Measurements from ENCODE around the gene CCDC181.

CCDC181 gene

DNA sequence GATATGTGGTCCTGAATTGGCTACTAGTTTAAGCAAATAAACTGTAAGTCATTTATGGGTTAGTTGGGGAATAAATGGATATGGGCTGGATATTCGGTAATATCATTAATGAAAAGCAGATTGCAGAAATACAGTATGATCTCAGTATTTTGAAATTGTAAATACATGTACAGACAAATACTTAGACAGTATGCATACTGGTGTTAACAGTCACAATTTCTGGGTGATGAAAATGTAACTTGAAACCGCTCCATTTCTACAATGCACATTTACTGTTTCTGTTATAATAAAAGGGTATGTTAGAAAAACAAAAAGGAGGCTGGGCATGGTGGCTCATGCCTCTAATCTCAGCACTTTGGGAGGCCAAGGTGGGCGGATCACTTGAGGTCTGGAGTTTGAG is 31.3 kb downstream of the CCDC181 start:
- DNase-seq (ENCODE audit: low spot score), result no peak

DNA sequence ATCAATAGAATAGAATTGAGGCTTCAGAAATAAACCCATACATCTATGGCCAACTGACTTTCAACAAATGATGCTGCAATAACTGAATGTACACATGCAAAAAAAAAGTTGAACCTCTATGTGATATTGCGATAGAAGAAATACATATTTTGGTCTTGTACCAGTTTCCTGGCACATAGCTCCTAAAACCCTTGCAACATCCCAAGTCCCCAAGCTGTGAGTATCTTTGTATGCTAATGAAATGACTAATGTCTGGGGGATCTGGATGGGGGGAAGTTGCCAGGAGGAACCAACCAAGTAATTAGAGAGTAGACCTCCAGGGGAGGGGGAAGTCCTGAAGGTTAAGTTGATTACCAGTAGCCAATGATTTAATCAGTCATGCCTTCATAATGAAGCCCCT is 34.9 kb downstream of the CCDC181 start:
- DNase-seq (ENCODE audit: low spot score), result no peak

DNA sequence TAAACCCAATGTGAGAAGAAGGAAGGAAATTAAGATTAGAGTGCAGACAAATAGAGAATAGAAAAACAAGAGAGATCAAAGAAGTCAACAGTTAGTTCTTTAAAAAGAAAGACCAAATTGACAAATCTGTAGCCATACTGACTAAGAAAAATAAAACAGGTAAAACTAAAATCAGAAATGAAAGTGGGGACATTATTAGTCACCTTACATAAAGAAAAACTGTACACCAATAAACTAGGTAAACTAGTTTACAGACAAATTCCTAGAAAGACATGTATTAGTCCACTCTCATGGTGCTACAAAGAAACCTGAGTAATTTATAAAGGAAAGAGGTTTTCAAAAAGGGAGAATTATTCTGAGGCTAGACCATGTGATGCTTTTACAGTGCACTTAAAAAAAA is 37.0 kb downstream of the CCDC181 start:
- no peak for DNase-seq (ENCODE audit: low spot score)

DNA sequence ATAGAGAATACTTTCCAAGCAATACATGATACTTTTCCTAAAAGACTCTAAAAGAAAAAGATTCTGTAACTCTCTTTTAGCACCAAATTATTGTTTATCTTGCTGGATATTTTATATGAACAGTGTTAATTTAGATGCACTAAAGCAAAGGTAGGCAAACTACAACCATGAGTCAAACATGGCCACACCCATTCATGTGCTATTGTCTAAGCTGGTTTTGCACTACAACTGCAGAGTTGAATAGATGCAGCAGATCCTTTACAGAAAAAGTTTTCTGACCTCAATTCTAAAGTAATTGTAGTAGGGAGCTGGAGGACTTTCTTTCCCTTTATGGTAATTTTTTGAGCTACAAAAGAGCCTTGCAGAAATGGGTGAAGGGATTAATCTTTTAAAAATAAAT is 39.9 kb downstream of the CCDC181 start:
- DNase-seq (ENCODE audit: low spot score), result no peak

DNA sequence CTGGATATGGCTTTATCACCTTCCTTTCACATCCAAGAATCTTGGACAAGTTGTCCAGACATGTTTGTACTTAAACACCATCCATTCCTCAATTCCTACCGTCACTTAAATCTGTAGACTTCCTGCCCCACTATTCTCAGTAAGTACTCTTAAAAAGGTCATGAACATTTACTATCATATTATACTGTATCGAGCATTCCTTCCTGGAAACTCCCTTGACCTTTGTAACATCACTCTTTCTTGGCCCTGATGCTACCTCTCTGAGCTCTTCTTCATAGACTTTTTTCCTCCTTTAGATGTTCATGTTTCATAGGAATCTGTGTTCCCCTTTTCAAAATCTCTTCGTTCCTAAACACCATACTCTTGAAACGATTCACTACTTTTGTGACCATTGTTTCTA is 43.8 kb downstream of the CCDC181 start:
- DNase-seq (ENCODE audit: low spot score), result no peak

DNA sequence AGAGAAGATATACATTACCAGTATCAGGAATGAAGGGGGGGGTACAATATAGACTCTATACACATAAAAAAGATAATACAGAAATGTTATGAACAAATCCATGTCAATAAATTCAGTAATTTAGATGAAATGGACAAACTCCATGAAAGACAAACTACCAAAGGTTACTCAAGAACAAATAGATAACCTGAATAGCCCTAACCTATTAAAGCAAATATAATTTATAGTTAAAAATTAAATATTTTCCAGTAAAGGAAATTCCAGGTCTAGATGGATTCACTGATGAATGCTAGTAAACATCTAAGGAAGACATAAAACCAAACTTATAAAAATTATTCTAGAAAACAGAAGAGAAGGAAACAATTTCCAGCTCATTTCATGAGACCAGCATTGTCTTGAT is 46.1 kb downstream of the CCDC181 start:
- no peak for DNase-seq (ENCODE audit: low spot score)

DNA sequence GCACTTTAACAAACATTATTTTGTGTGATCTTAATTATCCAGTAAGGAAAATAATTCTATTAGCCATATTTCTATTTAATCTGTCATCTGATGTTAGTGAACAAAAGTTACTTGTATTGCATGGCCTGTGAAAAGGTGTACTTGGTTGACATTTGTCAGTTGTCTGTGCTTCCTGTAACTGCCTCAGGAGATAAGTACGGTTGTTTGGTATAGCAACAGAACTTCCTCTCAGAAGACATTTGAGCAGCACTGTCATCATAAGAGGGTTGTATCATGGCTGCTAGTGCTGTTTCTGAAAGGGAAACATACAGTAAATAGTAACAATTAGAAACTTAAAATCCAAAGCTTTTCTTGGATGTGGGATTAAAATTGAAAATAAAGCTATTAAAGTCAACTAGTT is 55.9 kb downstream of the CCDC181 start:
- peak; percentile 8 for DNase-seq (ENCODE audit: low spot score)

DNA sequence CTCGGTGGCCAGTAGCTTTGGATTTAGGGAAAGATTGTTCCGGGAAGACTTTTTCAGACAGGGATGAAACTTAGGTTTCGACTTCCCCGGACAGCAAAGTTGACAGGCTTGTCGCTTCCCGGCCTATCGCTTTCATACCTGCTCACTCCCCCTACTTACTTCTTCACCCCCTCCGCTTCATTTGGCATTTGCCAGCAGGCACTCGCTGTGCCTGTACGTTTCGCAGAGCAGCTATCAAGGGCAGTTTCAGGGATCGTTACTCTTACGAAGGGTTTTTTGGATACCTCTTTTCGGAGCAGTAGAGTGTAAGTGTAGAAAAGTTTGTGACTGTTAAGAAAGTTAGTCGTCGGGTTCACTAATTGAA is 58.9 kb downstream of the CCDC181 start:
- peak; percentile 3 for DNase-seq (ENCODE audit: low spot score)

DNA sequence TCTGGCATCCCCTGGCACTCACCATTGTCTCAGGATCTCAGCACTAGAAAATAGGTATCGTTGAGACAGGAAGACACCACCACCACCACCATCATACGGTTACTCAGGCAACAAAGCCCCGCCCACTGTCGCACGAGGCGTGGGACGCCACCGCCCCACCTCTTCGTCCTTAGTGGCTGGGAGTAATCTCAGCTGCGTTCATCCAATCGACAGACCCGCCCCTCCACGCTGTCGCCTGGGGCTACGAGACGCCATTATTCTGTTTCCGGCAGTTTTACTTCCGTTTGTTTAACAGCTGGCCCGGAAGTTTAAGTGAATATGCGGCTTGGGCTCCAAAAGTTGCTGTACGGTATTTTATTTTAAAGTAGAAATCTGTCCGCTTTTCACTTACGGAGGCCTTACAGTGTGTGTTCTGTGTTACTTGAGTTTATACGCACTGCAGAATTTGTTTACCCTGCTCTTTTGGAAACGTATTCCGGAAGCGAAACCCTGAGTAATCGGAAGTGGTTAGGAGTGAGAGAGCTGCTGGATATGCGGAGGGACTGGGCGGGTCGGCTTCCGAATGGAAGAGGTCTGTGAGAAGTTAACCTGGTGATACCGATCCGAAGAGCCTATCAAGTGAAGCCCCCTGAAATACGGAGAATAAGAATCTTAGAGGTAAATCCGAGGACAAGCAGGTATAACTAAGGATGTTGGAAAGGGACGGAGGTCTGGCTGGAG is 59.4 kb downstream of the CCDC181 start, which contains the start of the genes BLZF1 and NME7:
TSS of gene BLZF1 (plus strand) at position 510 of the 720 bp plus-strand sequence. CDS start 1,328 bp downstream, outside the sequence.
TSS of gene NME7 (minus strand) at position 112 of the 720 bp plus-strand sequence. CDS start at position 25, 87 bp downstream.
- peak; percentile 97 for DNase-seq (ENCODE audit: low spot score)

DNA sequence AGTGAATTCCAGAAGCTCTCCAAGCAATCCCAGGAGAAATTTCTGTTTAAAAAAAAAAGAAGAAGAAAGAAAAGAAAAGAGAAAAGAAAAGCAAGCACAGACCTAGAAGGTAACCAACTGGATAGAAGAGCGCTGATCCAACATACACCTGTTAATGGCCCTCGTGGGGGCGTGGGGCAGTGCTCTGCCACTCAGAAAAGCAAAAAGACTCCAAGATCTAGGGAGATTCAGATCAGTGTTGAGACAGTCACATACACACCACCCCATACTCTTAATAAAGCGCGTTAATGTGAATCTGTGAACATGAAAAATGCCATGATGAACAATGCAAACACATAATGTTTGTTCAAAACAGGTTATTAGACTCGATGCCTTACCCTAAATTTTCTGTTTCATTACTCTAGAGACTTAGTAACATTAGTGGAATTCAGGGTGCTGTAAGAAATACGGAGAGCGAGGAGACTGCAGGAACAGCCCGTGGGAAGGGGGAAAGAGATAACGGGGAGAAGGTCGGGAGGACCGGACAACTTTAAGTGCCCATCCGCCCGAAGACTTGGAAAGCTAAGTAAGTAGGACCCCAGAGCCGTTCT is 60.1 kb downstream of the CCDC181 start:
- no peak for DNase-seq (ENCODE audit: low spot score)

DNA sequence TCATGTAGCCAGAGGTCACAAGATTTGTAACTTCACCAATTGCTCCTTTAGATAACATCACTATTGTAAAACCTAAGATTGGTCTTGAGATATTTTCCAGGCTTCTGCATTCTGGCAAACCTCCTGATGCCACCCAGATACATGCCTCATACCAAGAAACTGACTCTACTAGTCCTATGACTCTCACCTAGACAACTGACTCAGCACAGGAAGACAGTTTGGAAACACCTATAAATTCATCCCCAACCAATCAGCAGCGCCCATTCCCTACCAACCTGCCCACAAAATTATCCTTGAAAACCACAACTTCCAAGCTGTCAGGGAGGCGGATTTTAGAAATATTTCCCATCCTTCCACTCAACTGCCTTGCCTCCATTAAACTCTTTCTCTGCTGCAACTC is 62.3 kb downstream of the CCDC181 start:
- DNase-seq (ENCODE audit: low spot score), result no peak

DNA sequence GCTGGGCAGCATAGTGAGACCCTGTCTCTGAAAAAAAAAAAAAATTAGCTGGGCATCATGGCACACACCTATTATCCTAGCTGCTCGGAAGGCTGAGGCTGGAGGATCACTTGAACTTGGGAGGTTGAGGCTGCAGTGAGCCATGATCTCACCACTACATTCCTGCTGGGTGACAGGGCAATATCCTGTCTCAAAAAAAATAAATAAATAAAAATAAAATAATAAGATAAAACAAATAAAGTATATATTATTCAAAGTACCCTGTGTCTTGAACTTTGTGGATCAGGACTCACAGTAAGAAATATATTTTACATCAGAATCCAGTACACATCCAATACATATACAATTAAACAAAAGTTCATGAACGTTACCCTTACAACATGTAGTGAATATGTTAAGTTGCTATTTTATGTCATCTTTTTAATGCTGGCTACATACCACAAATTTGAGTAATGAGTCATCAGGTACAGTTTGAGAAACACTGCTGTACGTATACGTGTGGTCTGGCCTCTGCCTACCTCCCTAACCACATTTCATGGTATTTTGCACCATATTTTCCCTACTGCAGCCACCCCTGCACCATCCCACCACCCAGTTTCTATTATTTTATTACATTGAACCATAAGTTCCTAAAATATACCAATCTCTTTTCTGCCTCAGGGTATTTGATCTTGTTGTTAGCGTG is 64.1 kb downstream of the CCDC181 start:
- DNase-seq (ENCODE audit: low spot score), result peak; percentile 3

DNA sequence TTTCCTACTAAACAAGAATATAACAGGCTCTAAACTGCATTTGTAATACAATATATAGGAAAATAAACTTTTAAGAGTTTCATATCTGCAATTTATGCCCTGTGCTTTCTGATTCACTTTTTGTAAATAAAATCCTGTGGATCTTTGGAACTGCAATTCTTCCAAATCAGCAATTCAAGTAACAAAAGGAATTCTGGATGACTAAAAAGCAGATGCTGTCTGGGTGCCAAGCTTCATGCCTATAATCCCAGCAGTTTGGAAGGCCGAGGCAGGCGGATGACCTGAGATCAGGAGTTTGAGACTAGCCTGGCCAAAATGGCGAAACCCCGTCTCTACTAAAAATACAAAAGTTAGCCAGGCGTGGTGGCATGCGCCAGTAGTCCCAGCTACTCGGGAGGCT is 66.0 kb downstream of the CCDC181 start:
- DNase-seq (ENCODE audit: low spot score), result no peak

DNA sequence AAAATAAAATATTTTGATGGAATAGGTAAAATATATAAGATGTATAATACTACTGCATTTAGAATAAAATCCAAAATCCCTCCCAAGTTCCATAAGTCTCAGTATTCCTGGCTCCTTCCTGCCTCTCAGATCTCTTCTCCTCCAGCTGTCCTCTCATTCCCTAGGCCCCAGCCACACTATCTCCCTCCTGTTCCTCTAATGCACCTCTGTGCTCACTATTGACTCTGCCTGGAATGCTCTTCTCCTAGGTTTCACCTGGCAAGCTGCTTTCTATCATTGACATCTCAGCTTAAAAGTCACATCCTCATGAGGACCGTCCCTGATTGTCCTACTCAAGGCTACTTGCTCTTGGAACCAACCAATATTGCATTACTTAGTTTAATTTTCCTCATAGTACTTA is 66.9 kb downstream of the CCDC181 start:
- no peak for DNase-seq (ENCODE audit: low spot score)

DNA sequence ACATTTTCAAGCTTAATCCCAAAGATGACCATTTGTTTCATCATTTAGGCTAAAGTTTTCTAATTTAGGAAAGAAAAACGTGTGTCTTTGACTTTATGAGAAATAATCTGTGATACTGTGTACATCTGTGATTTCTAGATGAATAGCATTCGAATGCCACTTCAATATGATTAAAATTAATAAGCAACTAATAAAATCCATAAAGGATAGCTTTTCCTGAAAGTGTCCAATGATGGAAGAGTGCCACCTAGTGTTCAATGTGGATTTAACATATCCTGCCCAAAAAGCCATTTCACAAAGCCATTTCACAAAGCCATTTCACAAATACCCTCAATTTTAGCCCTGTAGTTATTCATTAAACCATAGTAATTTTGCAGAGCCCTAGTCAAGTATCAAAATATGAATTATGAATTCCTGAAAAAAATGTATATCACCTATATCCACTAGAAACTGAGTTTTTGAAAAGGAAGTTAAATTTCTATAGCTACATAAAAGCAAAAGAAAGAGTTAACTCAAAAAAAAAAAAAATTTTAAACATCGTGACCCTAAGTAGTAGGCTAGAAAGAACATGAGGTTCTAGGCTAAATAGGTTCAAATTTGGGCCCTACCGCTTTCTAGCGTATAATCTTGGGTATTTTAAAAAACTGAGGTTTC is 78.8 kb downstream of the CCDC181 start:
- DNase-seq (ENCODE audit: low spot score), result peak; percentile 57

DNA sequence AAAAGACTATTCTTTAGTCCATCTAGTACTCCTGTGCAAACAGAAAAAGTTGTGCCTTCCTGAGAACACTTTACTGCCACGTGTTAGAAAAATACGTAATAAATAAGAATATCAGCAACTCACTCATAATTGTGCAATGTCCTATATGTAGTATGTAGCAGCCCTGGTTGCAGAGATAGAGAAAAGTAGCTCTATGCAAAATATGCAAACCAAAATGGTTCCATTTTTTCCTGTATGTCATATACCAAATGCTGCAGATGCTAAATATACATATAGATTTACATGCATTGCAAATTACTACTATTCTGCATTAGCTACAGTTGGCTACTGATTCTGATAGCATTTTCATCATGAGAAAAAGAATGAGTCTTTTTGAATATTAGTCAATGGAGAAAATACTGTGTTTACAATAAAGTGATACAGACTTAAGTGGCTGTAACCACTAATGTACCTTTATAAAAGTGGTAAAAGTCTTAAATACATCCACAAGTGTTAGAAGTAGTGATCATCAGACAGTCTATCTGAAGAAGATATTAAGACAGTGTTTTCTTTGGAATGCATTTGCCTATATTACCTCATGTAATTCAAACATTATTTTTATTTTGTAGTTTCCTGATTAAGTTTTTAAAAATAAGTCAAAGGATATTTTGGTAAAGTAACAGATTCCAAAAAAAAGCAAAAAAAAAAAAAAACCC is 79.4 kb downstream of the CCDC181 start:
- DNase-seq (ENCODE audit: low spot score), result no peak

DNA sequence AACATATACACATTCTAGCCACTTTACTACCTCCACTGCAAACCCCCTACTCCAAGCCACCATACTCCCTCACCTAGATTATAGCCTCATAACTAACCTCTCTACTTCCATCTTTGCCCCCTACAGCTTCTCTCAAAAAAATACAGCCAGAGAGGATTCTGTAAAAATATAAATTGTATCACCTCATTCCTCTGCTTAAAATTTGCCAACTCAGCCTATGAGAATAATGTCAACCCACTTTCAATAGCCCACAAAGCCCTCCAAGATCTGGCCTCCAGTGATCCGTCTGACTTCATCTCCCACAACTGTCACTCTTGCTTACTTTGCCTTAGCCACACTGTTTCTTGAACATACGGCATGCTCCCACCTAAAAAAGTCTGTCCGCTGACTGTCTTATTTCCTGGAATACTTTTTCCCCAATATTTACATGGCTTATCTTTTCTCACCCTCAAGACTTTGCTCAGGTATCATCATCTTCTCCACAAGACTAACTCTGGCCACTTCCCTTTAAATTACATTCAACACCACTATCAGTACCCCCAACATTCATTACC is 81.2 kb downstream of the CCDC181 start:
- no peak for DNase-seq (ENCODE audit: low spot score)

DNA sequence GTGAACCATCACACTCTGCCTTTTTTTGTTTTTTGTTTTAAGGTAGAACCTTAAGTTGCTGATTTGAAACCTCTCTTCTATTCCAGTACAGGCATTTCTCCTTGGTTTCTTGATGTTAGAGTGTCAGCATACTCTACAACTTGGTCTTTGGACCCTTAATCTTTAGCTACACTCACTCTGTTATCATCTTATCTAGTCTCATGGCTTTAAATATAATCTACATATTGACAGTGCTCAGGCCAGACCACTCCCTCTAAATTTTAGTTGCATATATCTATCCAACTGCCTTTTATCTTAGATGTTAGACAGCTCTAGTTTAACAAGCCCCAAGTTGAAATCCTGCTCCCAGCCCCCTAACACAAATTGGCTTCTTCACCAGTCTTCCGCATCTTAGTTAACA is 81.8 kb downstream of the CCDC181 start:
- DNase-seq (ENCODE audit: low spot score), result no peak
